Astrocyte of the cerebellum (primary cell): ENCODE measurements around the gene UBE2E1.

Source experiments
- DNase-seq: peaks from one replicate; pipeline ENCODE4 v3.0.0-alpha.2; 2011; ENCODE audit warnings: low read depth
- H3K4me3 ChIP-seq: 2 replicates; pipeline ENCODE4 v1.5.1; 2011; ENCODE audit warnings: mild to moderate bottlenecking, low read depth, low read length, moderate library complexity
- CTCF ChIP-seq: IDR thresholded peaks from 2 replicates; pipeline ENCODE4 v1.5.1; 2012; ENCODE audit warnings: low read length, low read depth, moderate library complexity, mild to moderate bottlenecking; ENCODE audit errors: missing control alignments
- in situ Hi-C: cut with HindIII; loops from 2 replicates; pipeline ENCODE4 v1.10.0; 2017; ENCODE audit warnings: low sequenced_read_pairs

UBE2E1 gene

GRCh38 chr3:23793528-23794134 is 12.1 kb upstream of the UBE2E1 start:
- H3K4me3 ChIP-seq: no peak overlapping the region
- in situ Hi-C loops: no loop called here
- no peak for TF ChIP-seq CTCF
- DNase-seq: no peak

- no peak for DNase-seq
- in situ Hi-C loops: no loop called here
- H3K4me3 ChIP-seq: no peak overlapping the region
- TF ChIP-seq CTCF: no peak
Observed at GRCh38 chr3:23795096-23795495, 10.7 kb upstream of the UBE2E1 start.

GRCh38 chr3:23796518-23796917 is 9.2 kb upstream of the UBE2E1 start:
- DNase-seq: no peak
- H3K4me3 ChIP-seq: no peak overlapping the region
- no peak for TF ChIP-seq CTCF
- in situ Hi-C loops: no loop called here

- DNase-seq: no peak
- no peak overlapping the region for H3K4me3 ChIP-seq
- no peak for TF ChIP-seq CTCF
- in situ Hi-C loops: no loop called here
Observed at GRCh38 chr3:23797491-23797890, 8.3 kb upstream of the UBE2E1 start.

- in situ Hi-C loops: no loop called here
- no peak for DNase-seq
- no peak for TF ChIP-seq CTCF
- H3K4me3 ChIP-seq: no peak overlapping the region
Observed at GRCh38 chr3:23798456-23798855, 7.3 kb upstream of the UBE2E1 start.

- TF ChIP-seq CTCF: no peak
- DNase-seq: no peak
- no peak overlapping the region for H3K4me3 ChIP-seq
- in situ Hi-C loops: no loop called here
Observed at GRCh38 chr3:23798876-23799275, 6.9 kb upstream of the UBE2E1 start.
